ENCODE data around the gene PRC1. TPM values are rescaled to one million over a fixed set of nuclear protein-coding genes. Genes with fewer than 3 reads are reported as not detected.

Gene PRC1
- total and polyA plus RNA-seq, 4 donors, result 3.5 to 8.1 (median 6.9) TPM

DNA sequence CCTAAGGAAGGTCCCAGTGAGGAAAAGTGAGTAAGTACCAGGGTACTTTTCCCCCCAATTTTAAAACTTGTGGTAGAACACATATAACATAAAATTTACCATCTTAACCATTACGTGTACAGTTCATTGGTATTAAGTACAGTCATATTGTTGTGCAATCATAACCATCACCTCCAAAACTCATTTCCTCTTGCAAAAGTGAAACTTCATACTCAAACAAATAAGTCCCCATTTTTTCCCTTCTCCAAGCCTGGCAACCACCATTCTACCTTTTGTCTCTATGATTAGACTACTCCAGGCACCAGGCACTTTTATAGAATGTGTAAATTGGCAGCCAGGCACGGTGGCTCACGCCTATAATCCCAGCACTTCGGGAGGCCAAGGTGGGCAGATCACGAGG lies 12.2 kb downstream of the PRC1 start:
- Histone ChIP-seq H3K4me3 (ENCODE audit: low read length in 2 of 2) (no peak overlapping the region), H3K36me3 (ENCODE audit: control insufficient read depth in 1 of 2, insufficient read depth in 2 of 2, low read length in 1 of 2) (peaks cover 0 to 10% of the 10 kb centered on the region in 2 donors), H3K4me1 (ENCODE audit: control insufficient read depth in 1 of 2, insufficient read depth in 2 of 2, low read length in 2 of 2) (no peaks in the 10 kb centered on the region), H3K27me3 (ENCODE audit: control insufficient read depth in 1 of 2, insufficient read depth in 2 of 2, low read length in 1 of 2) (no peaks in the 10 kb centered on the region), H3K9me3 (ENCODE audit: control insufficient read depth, low read length) (no peaks in the 10 kb centered on the region), H3K27ac (ENCODE audit: low read depth in 1 of 2, low read length in 2 of 2) (no peak overlapping the region)
- no peak for ATAC-seq (ENCODE audit: low FRiP score)
- DNase-seq, result no peak
- intact Hi-C loops (cut with DNase I), result no loop called here
- WGBS, 2 donors, result 95 to 97% methylated on average over 5 of the region's 5 CpGs

DNA sequence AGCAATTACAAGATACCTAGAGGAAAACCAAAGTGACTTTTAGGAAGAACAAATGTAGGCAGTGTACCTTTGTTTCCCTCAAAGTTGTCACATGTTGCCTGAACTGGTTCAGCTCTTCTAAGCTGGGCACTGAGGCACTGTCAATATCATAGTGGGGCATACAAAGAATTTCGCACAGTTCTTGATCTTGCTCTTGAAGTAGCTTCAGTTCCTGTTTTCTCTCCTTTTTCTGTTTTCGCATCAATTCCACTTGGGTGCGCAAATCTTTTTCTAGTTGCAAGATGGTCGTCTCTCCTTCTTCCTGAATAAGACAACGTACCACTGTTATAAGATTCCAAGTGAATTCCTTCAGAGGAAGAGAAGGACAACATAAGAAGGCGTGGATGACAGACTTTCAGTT lies 12.7 kb downstream of the PRC1 start:
- Histone ChIP-seq H3K4me3 (ENCODE audit: low read length in 2 of 2) (no peak overlapping the region), H3K27me3 (ENCODE audit: control insufficient read depth in 1 of 2, insufficient read depth in 2 of 2, low read length in 1 of 2) (no peaks in the 10 kb centered on the region), H3K9me3 (ENCODE audit: control insufficient read depth, low read length) (no peaks in the 10 kb centered on the region), H3K36me3 (ENCODE audit: control insufficient read depth in 1 of 2, insufficient read depth in 2 of 2, low read length in 1 of 2) (peaks cover 0 to 10% of the 10 kb centered on the region in 2 donors), H3K4me1 (ENCODE audit: control insufficient read depth in 1 of 2, insufficient read depth in 2 of 2, low read length in 2 of 2) (no peaks in the 10 kb centered on the region), H3K27ac (ENCODE audit: low read depth in 1 of 2, low read length in 2 of 2) (no peak overlapping the region)
- WGBS, 2 donors, result 93 to 95% methylated on average over 6 of the region's 6 CpGs
- ATAC-seq (ENCODE audit: low FRiP score) (no peak), DNase-seq (no peak)
- intact Hi-C loops (cut with DNase I), result no loop called here

GRCh38 chr15:90979582-90979981 lies 14.8 kb downstream of the PRC1 start:
- Histone ChIP-seq H3K4me1 (ENCODE audit: control insufficient read depth in 1 of 2, insufficient read depth in 2 of 2, low read length in 2 of 2) (no peaks in the 10 kb centered on the region), H3K36me3 (ENCODE audit: control insufficient read depth in 1 of 2, insufficient read depth in 2 of 2, low read length in 1 of 2) (peaks cover 0 to 10% of the 10 kb centered on the region in 2 donors), H3K27me3 (ENCODE audit: control insufficient read depth in 1 of 2, insufficient read depth in 2 of 2, low read length in 1 of 2) (no peaks in the 10 kb centered on the region), H3K4me3 (ENCODE audit: low read length in 2 of 2) (no peak overlapping the region), H3K27ac (ENCODE audit: low read depth in 1 of 2, low read length in 2 of 2) (no peak overlapping the region), H3K9me3 (ENCODE audit: control insufficient read depth, low read length) (no peaks in the 10 kb centered on the region)
- ATAC-seq (ENCODE audit: low FRiP score) (no peak), DNase-seq (no peak)
- intact Hi-C loops (cut with DNase I), result no loop called here
- 37 to 46% methylated on average over 1 of the region's 1 CpG for WGBS, 2 donors

DNA sequence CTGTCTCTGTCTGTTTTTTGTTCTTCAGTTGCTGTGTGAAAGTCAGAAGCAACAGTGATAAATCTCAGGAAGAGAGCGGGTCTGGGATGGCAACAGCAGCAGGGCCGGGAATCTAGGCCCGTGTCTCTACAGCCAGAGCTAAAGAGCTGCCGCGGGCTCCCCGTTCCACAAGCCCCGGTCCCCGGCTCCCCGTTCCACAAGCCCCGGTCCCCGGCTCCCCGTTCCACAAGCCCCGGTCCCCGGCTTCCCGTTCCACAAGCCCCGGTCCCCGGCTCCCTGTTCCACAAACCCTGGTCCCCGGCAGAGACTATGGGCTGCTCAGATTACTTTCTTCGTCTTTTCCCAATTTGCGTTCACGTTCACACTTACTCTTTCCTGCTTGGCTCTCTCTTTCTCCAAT lies 20.1 kb downstream of the PRC1 start:
- H3K4me3 ChIP-seq (ENCODE audit: low read length in 2 of 2), result no peak overlapping the region
- no peaks in the 10 kb centered on the region for H3K4me1 ChIP-seq (ENCODE audit: control insufficient read depth in 1 of 2, insufficient read depth in 2 of 2, low read length in 2 of 2)
- H3K9me3 ChIP-seq (ENCODE audit: control insufficient read depth, low read length), result no peaks in the 10 kb centered on the region
- H3K27me3 ChIP-seq (ENCODE audit: control insufficient read depth in 1 of 2, insufficient read depth in 2 of 2, low read length in 1 of 2), result no peaks in the 10 kb centered on the region
- H3K27ac ChIP-seq (ENCODE audit: low read depth in 1 of 2, low read length in 2 of 2), result no peak overlapping the region
- no peaks in the 10 kb centered on the region for H3K36me3 ChIP-seq (ENCODE audit: control insufficient read depth in 1 of 2, insufficient read depth in 2 of 2, low read length in 1 of 2)
- ATAC-seq (ENCODE audit: low FRiP score) (no peak), DNase-seq (no peak)
- 93 to 95% methylated on average over 21 of the region's 21 CpGs for WGBS, 2 donors
- intact Hi-C loops (cut with DNase I), result no loop called here

- Histone ChIP-seq H3K4me3 (ENCODE audit: low read length in 2 of 2) (no peak overlapping the region), H3K4me1 (ENCODE audit: control insufficient read depth in 1 of 2, insufficient read depth in 2 of 2, low read length in 2 of 2) (no peaks in the 10 kb centered on the region), H3K27me3 (ENCODE audit: control insufficient read depth in 1 of 2, insufficient read depth in 2 of 2, low read length in 1 of 2) (no peaks in the 10 kb centered on the region), H3K9me3 (ENCODE audit: control insufficient read depth, low read length) (no peaks in the 10 kb centered on the region), H3K36me3 (ENCODE audit: control insufficient read depth in 1 of 2, insufficient read depth in 2 of 2, low read length in 1 of 2) (peaks cover 0 to 2% of the 10 kb centered on the region in 2 donors), H3K27ac (ENCODE audit: low read depth in 1 of 2, low read length in 2 of 2) (no peak overlapping the region)
- no peak for DNase-seq
- intact Hi-C loops (cut with DNase I), result no loop called here
- no peak for ATAC-seq (ENCODE audit: low FRiP score)
- 94 to 95% methylated on average over 5 of the region's 5 CpGs for WGBS, 2 donors
These were observed 22.2 kb downstream of the PRC1 start for GRCh38 chr15:90972133-90972532.

DNA sequence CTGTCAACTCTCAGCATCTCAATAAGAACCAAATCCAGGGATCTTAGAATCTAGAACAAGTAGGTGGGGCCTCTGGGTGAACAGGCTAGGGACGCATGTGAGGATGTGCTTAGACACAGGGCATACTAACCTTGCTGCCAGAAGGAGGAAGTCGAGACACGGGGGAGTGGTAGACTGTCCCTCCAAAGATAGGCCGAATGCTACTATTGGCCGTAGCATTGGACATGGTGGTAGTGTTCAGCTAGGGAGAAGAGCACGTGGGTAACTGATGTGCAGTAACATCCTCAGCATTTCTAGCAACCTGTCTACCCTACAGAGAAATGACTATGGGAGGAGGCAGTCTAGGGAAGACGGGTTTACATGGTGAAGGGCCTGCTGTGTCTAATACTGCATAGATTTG lies 24.1 kb downstream of the PRC1 start:
- no peak overlapping the region for H3K4me3 ChIP-seq (ENCODE audit: low read length in 2 of 2)
- intact Hi-C loops (cut with DNase I), result no loop called here
- no peaks in the 10 kb centered on the region for H3K9me3 ChIP-seq (ENCODE audit: control insufficient read depth, low read length)
- no peaks in the 10 kb centered on the region for H3K4me1 ChIP-seq (ENCODE audit: control insufficient read depth in 1 of 2, insufficient read depth in 2 of 2, low read length in 2 of 2)
- peaks cover 4 to 7% of the 10 kb centered on the region in 2 donors for H3K36me3 ChIP-seq (ENCODE audit: control insufficient read depth in 1 of 2, insufficient read depth in 2 of 2, low read length in 1 of 2)
- no peak overlapping the region for H3K27ac ChIP-seq (ENCODE audit: low read depth in 1 of 2, low read length in 2 of 2)
- WGBS, 2 donors, result 94 to 95% methylated on average over 7 of the region's 7 CpGs
- H3K27me3 ChIP-seq (ENCODE audit: control insufficient read depth in 1 of 2, insufficient read depth in 2 of 2, low read length in 1 of 2), result no peaks in the 10 kb centered on the region
- ATAC-seq (ENCODE audit: low FRiP score), result no peak
- DNase-seq, result no peak

DNA sequence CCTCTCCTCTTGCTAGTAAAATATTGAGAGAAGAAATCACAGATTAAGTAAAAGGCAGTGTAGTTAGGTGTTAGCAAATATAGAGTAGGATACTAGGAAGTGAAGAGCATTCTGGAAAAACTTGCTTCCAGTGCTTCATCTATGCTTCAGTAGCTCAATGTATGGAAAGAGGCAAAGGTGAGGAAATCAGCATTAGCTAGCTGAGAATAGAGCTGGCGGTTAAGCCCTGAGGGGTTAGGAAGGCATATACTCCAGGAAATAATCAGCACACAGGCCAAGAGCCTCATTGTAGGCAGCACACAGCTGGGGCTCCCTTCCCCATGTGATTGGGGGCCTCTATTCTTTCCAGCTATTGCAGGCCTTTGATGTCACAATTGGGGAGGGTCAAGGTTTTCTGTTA lies 25.9 kb downstream of the PRC1 start:
- Histone ChIP-seq H3K36me3 (ENCODE audit: control insufficient read depth in 1 of 2, insufficient read depth in 2 of 2, low read length in 1 of 2) (peaks cover 4 to 7% of the 10 kb centered on the region in 2 donors), H3K4me1 (ENCODE audit: control insufficient read depth in 1 of 2, insufficient read depth in 2 of 2, low read length in 2 of 2) (no peaks in the 10 kb centered on the region), H3K27me3 (ENCODE audit: control insufficient read depth in 1 of 2, insufficient read depth in 2 of 2, low read length in 1 of 2) (no peaks in the 10 kb centered on the region), H3K27ac (ENCODE audit: low read depth in 1 of 2, low read length in 2 of 2) (no peak overlapping the region), H3K9me3 (ENCODE audit: control insufficient read depth, low read length) (no peaks in the 10 kb centered on the region), H3K4me3 (ENCODE audit: low read length in 2 of 2) (no peak overlapping the region)
- ATAC-seq (ENCODE audit: low FRiP score), result no peak
- intact Hi-C loops (cut with DNase I), result loop anchor here in 1 of 2 donors (10.0 kb wide), 1 partner anchor 306 kb away; no protein-coding TSS in a partner anchor
- WGBS, 2 donors, result 95 to 99% methylated on average over 1 of the region's 1 CpG
- no peak for DNase-seq

GRCh38 chr15:90967206-90967605 lies 27.1 kb downstream of the PRC1 start:
- Histone ChIP-seq H3K27me3 (ENCODE audit: control insufficient read depth in 1 of 2, insufficient read depth in 2 of 2, low read length in 1 of 2) (no peaks in the 10 kb centered on the region), H3K9me3 (ENCODE audit: control insufficient read depth, low read length) (no peaks in the 10 kb centered on the region), H3K36me3 (ENCODE audit: control insufficient read depth in 1 of 2, insufficient read depth in 2 of 2, low read length in 1 of 2) (peaks cover 4 to 7% of the 10 kb centered on the region in 2 donors), H3K4me1 (ENCODE audit: control insufficient read depth in 1 of 2, insufficient read depth in 2 of 2, low read length in 2 of 2) (no peaks in the 10 kb centered on the region), H3K27ac (ENCODE audit: low read depth in 1 of 2, low read length in 2 of 2) (no peak overlapping the region), H3K4me3 (ENCODE audit: low read length in 2 of 2) (no peak overlapping the region)
- DNase-seq, result no peak
- intact Hi-C loops (cut with DNase I), result loop anchor here in 1 of 2 donors (10.0 kb wide), 1 partner anchor 308 kb away; no protein-coding TSS in a partner anchor
- no peak for ATAC-seq (ENCODE audit: low FRiP score)
- WGBS, 2 donors, result 82 to 90% methylated on average over 5 of the region's 5 CpGs

DNA sequence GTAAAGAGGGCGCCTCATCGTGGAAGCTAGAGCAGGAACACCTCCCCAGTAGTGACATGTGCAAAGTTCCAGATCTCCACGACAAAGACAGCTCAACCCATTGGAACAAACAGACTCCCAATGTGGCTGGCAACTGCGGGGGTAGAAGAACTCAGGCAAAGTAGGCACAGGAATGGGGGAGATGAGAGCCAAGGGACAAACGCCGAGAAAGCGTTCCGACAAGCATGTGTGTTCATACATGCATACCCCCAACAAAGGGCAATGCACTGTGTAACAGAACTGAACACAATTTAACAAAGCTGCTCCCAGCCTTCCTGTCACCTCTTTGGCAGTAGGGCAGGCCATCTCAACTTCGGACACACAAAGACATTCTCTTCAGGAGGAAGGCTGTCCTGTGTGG lies 28.1 kb downstream of the PRC1 start:
- Histone ChIP-seq H3K4me3 (ENCODE audit: low read length in 2 of 2) (no peak overlapping the region), H3K27me3 (ENCODE audit: control insufficient read depth in 1 of 2, insufficient read depth in 2 of 2, low read length in 1 of 2) (no peaks in the 10 kb centered on the region), H3K9me3 (ENCODE audit: control insufficient read depth, low read length) (no peaks in the 10 kb centered on the region), H3K36me3 (ENCODE audit: control insufficient read depth in 1 of 2, insufficient read depth in 2 of 2, low read length in 1 of 2) (peaks cover 4 to 7% of the 10 kb centered on the region in 2 donors), H3K4me1 (ENCODE audit: control insufficient read depth in 1 of 2, insufficient read depth in 2 of 2, low read length in 2 of 2) (no peaks in the 10 kb centered on the region), H3K27ac (ENCODE audit: low read depth in 1 of 2, low read length in 2 of 2) (no peak overlapping the region)
- intact Hi-C loops (cut with DNase I), result loop anchor here in 1 of 2 donors (10.0 kb wide), 1 partner anchor 309 kb away; no protein-coding TSS in a partner anchor
- 86 to 87% methylated on average over 9 of the region's 9 CpGs for WGBS, 2 donors
- DNase-seq, result no peak
- no peak for ATAC-seq (ENCODE audit: low FRiP score)
